Measurements from ENCODE around the gene KCNK16. TPM values are rescaled to one million over a fixed set of nuclear protein-coding genes. Genes with fewer than 3 reads are reported as not detected.
A peak's percentile ranks its signal among the peaks of the same experiment; 100 is the strongest.

KCNK16 gene
- total and polyA plus RNA-seq, 2 of the 8 experiments (the other 6 are each of a cell fraction or from before 2014, with no cell fraction given): not detected

- no peak for TF ChIP-seq SAP30 (IDR thresholded peaks at IDR 0.05; ENCODE audit: insufficient read depth, insufficient replicate concordance, low read length)
- no peak for TF ChIP-seq ATF2 (IDR thresholded peaks at IDR 0.05; ENCODE audit: low read length)
- no peak for TF ChIP-seq RNF2 (IDR thresholded peaks at IDR 0.05; ENCODE audit: borderline replicate concordance, low read depth, low read length, missing control alignments, poor library complexity, severe bottlenecking)
- no peak for TF ChIP-seq ASH2L (IDR thresholded peaks at IDR 0.05; ENCODE audit: low read length)
- TF ChIP-seq YY1 (IDR thresholded peaks at IDR 0.05; ENCODE audit: low read depth, low read length): 0 out of 2 replicates have a peak, but pooled peaks have one; percentile 23
- peak; percentile 44 for TF ChIP-seq CREB1 (IDR thresholded peaks at IDR 0.05)
- TF ChIP-seq JUND (IDR thresholded peaks at IDR 0.05; ENCODE audit: low read length): peak; percentile 46; the same call in 1 of the 2 replicates
Measured at GRCh38 chr6:39309942-39310531, 12.5 kb downstream of the KCNK16 start (continued).
